GM21515 (cell line): ENCODE data around the gene VAMP5.
"Not testable (repeated sequence)": the region's sequence is repeated elsewhere in the genome, so short reads cannot be mapped to it uniquely, and the experiment has no call there.

Source experiments
- ATAC-seq: cut with Tn5 transposase; IDR thresholded peaks from one replicate; pipeline ENCODE4 v1.9.1; 2021; ENCODE audit not compliant: unreplicated experiment

VAMP5 gene

GRCh38 chr2:85549826-85550225 lies 34.4 kb upstream of the VAMP5 start:
- ATAC-seq = no peak

- no peak for ATAC-seq
These were observed 33.7 kb upstream of the VAMP5 start for GRCh38 chr2:85550486-85550885.

- ATAC-seq = no peak
These were observed 32.2 kb upstream of the VAMP5 start for GRCh38 chr2:85551698-85552678.

GRCh38 chr2:85553184-85553583 lies 31.0 kb upstream of the VAMP5 start:
- ATAC-seq = no peak

GRCh38 chr2:85554980-85555612 lies 29.1 kb upstream of the VAMP5 start:
- ATAC-seq = no peak

GRCh38 chr2:85557130-85557529 lies 27.1 kb upstream of the VAMP5 start:
- ATAC-seq = no peak

GRCh38 chr2:85558160-85558559 lies 26.1 kb upstream of the VAMP5 start:
- no peak for ATAC-seq

GRCh38 chr2:85560403-85560726 lies 23.9 kb upstream of the VAMP5 start:
- not testable (repeated sequence) for ATAC-seq

GRCh38 chr2:85560812-85561279 lies 23.4 kb upstream of the VAMP5 start:
- ATAC-seq = no peak

- ATAC-seq = peak; percentile 92
These were observed 22.7 kb upstream of the VAMP5 start, which contains the start of gene GGCX for GRCh38 chr2:85561280-85562212. Gene GGCX (minus strand): TSS chr2:85561493. CDS start chr2:85561428, 65 bp downstream.

GRCh38 chr2:85564144-85564563 lies 20.1 kb upstream of the VAMP5 start:
- no peak for ATAC-seq

- ATAC-seq = no peak
These were observed 18.0 kb upstream of the VAMP5 start for GRCh38 chr2:85566265-85566664.

- no peak for ATAC-seq
These were observed 8.5 kb upstream of the VAMP5 start for GRCh38 chr2:85575739-85576138.

GRCh38 chr2:85577063-85577385 lies 7.2 kb upstream of the VAMP5 start:
- ATAC-seq = no peak

GRCh38 chr2:85577386-85578242 lies 6.6 kb upstream of the VAMP5 start, which contains the start of gene VAMP8:
Gene VAMP8 (plus strand): TSS chr2:85577586. CDS start chr2:85577647, 61 bp downstream.
- peak; percentile 57 for ATAC-seq

GRCh38 chr2:85578243-85579180 lies 5.7 kb upstream of the VAMP5 start:
- peak; percentile 40 for ATAC-seq

GRCh38 chr2:85579266-85579935 lies 4.8 kb upstream of the VAMP5 start:
- ATAC-seq = no peak

GRCh38 chr2:85580206-85580605 lies 4.0 kb upstream of the VAMP5 start:
- ATAC-seq = no peak
